ENCODE data around the gene SGCA.

Gene SGCA

DNA sequence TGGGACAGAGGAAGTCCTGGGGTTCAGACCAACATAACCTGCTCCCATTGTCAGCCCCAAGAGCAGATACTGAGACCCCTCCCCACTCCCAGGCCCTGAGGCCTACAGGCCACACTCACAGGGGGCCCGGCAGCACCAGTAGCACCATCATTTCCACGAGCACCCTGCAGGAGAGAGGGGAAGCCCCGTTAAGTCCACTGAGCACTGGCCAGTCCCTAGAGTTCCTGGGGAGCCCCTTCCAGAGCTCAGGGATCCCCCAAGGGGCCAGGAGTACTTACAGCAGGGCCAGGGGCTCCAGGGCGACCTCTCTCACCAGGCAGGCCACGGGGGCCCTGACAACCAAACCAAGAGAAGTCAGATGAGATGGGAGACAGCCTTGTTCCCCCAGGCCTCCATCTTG lies 30.2 kb downstream of the SGCA start:
- no peak for DNase-seq

DNA sequence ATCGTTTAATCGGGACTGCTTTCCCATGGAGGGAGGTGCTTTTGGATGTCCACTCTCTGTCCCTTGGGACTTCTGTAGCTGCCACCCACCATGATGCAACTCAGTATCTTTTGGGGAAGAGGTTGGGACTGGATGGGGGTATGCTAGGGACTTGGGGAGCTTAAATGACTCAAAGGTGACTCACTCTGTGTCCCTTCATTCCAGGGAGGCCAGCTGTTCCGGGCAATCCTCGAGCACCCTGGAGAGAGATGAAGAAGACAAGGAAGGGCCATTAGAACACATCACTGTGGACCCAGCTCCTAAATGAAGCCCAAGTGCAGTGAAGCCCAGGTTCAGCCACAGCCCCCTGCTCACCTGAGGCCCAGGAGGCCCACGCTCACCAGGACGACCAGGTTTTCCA lies 31.0 kb downstream of the SGCA start:
- DNase-seq, result no peak

DNA sequence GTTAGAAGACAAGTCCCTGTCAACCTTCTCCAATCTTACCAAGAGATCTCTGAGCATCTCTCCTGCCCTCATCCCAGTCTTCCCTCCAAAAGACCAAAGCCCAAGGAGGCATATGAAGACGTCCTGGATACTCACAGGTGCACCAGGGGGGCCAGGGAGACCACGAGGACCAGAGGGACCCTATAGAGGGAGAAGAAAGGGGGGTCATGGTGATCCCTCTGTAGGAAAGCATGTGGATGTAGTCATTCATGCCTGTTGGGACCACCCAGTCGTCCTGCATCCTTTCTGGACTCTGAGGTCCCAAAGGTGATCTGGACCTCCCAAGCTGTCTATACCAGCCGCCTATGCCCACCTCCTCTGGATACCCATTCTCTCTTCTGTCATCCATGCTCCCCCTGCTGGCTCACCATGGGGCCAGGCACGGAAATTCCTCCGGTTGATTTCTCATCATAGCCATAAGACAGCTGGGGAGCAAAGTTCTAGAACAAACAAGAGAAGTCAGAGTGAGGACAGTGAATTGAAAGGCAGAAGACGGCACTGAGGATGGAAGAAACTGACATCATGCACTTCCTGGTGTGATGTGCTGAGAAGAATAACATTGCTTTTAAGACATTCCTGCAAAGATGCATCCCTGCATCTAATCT lies 32.3 kb downstream of the SGCA start:
- peak; percentile 78 for DNase-seq

DNA sequence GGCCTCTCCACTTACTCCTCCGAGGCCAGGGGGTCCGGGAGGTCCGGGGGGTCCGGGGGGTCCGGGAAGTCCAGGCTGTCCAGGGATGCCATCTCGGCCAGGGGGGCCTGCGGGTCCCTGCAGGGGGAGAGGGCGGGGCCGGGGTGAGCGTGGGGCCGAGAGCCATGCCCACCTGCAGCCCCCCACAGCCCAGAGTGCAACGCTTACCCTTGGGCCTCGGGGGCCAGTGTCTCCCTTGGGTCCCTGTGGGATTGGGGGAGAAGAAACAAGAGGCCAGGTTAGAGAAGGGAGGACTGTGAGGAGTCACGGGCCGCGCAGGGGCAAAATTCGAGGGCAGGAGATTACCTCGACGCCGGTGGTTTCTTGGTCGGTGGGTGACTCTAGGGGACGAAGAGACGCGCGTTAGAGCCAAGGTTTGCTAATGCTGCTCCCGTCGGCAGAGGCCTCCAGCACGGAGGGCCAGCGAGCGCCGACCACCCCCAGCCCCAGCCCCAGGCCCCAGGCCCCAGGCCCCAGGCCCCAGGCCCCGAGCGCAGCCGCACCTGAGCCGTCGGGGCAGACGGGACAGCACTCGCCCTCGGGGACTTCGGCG lies 33.5 kb downstream of the SGCA start:
- DNase-seq, result no peak

DNA sequence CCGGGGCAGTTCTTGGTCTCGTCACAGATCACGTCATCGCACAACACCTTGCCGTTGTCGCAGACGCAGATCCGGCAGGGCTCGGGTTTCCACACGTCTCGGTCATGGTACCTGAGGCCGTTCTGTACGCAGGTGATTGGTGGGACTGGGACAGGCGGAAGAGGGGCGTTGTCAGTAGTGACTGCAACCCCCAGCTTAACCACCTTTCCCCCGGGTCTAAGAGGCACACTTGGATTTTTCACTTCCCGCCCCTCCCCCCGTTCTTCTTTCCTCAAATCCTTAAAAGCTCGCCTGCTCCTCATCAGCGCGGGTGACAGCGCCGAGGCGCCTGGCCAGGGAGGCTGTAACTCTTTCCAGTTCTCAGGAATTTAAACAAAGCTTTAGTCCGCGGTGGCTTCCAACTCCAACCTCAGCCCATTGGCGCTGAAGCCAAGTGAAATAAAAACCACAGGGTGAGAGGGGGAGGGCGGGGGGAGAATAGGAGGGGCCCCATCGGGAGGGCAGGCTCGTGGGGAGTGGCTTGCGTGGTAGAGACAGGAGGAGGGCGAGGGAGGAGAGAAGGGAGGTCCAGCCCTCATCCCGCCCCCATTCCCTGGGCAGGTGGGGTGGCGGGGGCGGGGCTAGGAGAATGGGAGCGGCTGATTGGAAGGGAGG lies 34.1 kb downstream of the SGCA start:
- peak; percentile 86 for DNase-seq

DNA sequence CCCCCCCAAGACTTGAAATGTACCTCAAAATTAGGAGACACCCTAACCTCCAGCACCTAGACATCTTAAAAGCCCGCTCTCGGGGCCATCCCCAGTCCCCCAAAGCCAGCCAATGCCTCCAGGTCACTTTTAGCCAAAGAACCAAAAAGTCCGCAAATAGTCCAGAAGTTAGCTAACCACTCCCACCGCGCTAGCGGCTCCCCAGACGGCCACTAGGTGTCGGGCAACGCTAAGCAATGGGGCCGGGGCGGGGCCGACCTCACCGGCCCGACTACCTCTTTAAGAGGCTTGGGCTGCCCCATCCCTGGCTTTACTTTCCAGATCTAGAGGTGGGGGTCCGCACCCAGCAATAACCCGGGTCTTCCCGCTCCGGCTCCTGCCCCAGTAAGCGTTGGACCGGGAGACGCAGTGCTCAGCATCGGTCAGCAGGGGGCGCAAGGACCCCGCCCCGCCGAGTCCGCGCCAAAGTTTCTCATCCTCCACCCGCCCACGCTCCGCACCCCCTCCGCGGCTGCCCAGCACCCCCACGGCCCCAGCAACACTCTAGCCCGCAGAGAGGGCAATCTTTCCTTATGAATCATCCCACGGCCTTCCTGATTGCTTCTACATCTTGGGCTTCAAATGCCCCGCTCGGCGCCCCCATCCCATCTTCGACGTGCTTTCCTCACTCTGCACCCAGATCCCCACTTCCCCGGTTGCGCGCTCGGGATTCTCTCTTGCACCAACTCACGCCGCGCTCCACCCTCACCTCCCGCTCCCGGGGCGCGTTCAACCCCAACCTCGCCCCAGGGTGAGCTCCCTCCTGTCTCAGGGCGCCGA lies 34.9 kb downstream of the SGCA start:
- DNase-seq, result peak; percentile 91

DNA sequence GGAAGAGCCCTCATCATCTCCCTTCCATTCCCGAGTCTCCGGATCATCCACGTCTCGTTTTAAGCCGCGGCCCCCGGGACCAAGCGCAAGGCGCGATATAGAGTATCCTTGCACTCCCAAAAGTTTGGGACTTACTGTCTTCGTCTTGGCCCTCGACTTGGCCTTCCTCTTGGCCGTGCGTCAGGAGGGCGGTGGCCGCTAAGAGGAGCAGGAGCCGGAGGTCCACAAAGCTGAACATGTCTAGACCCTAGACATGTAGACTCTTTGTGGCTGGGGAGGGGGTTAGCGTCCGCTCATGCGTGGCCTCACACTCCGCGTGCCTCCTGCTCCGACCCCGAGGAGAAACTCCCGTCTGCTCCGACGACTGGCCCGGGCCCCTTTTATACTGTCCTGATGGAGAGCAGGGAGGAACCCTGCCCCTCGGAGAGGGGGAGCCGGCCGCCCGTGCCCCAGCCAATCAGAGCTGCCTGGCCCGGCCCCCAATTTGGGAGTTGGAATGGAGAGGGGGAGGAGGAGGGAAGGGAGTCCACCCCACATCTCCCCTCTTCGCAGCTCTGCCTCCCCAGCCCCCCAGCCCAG lies 35.6 kb downstream of the SGCA start, which contains the start of gene COL1A1:
TSS of gene COL1A1 (minus strand) at position 356 of the 579 bp plus-strand sequence. CDS start at position 238, 118 bp downstream.
- DNase-seq, result no peak

DNA sequence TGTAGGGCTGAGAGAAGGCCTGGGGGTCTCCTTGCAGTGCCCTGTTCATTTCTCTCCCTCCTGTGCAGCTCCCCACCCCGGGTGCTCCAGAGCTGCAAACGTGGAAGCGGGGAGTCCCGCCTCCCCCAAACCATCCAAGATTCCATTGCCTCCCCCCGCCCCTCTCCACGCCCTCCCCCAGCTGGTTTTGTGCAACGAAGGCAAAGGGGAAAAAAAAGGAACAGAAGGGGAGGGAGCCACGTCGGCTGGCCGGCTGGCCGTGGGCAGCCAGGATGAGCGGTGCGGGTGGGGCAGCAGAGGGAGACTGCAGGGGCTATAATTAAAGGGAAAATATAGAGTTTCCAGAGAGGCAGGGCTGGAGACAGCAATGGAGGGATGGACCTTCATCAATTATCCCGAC lies 37.3 kb downstream of the SGCA start:
- no peak for DNase-seq

DNA sequence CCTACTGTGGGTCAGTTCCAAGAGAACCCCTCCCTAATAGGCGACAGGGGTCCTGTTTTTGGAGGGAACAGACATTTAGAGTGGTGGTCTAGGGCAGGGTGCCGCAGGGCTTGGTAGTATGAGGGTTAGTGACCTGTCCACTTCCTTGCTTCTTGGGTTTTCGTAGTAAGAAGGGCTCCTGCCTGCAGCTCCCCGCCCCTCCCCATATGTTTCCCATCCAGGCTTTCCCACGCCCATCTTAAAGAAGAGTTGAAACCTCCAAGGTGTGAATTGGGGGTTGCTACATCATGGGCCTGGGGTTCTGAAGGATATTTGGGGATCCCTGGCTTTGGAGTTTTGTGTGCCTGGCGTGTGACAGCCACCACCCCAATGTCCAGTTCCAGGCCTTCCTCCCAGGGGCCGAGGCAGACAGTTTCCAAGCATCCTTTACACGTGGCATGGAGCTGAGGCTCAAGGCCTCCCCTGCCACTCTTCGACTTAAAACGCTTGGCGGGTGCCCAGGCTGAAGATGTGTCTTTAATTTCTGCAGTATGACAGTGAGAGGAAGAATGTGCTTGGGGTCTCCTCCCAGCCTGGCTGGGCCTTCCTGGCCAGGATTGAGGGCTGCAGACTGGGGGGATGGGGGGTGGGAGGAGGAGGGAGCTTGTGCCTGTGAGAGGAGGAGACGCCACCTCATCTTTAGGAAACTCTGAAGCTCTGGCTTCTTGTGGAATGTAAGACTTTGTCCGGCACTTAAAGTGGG lies 38.0 kb downstream of the SGCA start:
- DNase-seq, result no peak

DNA sequence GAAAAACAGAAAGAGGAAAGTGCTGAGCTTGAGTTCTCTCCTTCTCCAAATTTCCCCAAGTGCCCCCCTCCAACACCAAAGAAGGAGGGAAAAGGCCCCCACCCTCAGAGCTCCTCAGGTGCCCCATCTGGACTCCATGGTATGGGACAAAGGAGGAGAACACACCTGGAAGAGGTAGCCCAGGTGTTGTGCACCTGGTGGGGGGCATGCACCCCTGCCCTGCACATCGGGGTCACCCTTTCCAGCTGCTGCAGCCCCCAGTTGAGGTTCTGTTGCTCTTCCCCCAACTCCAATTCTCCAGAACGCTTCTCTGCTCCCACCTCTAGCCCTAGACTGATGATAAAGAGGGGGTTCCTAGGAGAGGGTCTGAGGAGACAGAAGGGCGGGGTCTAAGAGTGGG lies 38.6 kb downstream of the SGCA start:
- DNase-seq, result no peak

DNA sequence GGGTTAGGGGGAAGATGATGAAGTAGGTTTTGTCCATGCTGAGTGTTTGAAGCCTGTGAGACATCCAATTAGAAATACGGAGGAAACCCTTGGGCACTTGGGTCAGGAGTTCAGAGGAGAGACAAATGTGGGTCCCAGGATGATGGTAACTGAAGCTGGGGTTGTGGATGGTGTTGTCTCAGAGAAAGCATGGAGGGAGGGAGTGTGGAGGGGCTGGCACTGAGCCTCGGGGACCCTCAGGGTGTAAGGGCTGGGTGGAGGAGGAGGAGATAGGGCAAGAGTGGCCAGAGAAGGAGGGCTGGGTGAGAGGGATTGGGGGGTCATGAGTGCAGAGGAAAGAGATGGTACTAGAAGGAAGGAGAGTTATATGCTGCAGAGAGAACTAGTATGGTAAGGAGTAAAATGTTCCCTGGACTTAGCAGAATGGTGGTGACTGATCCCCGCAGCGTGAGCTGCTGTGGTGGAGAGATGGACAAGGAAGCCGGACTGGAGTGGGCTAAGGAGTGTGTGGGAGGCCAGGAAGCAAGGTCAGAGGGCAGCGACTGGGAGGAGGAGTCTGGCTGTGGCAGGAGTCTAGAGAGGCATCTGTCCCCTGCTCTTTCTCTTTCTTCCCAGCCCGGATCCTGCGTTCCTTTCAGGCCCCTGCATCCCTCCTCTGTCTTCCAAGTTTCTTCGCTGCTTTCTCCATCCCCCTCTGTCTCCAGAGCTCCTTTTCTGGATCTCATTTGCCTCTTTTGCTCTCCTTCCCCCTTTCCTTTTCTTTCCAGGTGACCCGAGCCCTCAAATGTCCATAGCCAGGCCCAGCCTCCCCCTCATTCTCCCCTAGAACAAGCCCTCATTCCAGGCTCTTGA lies 39.5 kb downstream of the SGCA start:
- no peak for DNase-seq

DNA sequence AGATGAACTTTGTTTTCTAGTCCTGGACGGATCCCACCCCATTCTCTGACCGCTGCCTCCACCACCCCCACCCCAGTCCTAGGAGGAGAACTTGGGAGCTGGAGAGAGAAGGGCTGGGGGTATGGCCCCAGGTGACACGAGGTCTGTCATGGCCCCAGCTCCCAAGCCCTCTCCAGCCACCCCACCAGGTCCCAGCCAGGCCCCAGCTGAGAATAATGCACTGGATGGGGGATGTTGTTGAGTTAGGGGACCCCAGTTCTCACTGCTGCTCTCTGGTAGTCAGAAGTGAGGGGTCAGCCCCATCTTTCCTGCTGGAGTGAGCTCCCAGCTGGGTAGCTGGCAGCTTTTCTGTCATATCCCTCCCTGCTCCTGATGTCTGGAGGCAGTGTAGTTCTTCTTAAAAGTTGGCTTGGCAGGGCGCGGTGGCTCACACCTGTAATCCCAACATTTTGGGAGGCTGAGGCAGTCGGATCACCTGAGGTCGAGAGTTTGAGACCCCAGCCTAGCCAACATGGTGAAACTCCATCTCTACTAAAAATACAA lies 40.2 kb downstream of the SGCA start:
- no peak for DNase-seq

DNA sequence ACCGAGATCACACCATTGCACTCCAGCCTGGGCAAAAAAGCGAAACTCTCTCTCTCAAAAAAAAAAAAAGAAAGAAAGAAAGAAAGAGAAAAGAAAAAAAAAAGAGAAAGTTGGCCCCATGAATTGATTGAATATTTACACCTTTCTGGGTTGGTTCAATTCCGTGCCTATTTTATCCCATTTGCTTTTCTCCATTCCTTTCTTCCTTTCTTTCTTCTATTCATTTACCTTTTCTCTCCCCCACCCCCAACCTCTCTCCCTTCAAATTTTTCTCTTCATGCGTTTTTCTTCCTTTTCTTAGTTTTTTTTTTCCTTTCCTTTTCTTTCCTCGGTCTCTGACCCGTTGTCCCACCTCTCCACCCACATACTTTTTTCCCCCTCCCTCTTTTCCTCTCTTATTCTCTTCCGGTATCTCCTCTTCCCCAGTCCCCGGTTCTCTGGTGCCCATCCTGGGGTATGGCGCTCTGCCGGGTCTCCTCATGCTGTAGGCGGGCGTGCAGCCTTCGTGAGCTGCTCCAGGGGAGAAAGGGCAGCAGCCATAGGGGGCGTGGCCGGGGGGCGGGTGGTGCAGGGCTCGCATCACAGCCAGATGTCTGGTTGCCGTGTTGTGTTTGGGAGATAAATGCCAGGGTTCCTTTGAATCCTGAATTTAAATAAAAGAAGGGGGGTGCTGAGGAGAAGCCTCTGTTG lies 40.9 kb downstream of the SGCA start:
- DNase-seq, result peak; percentile 78

DNA sequence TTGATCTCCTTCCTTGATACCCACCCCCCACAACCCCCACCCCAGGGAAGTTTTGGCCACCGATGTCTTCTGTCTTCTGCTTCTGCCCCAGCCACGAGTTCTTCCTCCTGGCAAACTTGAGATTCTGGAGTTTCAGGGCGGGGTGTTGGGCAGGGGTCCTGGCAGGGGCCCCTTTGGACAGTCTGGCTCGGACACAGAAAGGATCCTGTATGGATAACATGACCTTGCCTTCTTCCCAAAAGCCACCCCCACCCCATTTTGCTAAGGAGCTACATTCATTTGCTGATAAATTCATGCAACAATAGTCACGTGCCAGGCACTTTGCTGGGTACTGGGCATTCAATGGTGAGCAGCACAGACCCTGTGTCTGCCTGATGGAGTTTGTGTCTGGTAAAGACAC lies 41.5 kb downstream of the SGCA start:
- DNase-seq, result no peak

DNA sequence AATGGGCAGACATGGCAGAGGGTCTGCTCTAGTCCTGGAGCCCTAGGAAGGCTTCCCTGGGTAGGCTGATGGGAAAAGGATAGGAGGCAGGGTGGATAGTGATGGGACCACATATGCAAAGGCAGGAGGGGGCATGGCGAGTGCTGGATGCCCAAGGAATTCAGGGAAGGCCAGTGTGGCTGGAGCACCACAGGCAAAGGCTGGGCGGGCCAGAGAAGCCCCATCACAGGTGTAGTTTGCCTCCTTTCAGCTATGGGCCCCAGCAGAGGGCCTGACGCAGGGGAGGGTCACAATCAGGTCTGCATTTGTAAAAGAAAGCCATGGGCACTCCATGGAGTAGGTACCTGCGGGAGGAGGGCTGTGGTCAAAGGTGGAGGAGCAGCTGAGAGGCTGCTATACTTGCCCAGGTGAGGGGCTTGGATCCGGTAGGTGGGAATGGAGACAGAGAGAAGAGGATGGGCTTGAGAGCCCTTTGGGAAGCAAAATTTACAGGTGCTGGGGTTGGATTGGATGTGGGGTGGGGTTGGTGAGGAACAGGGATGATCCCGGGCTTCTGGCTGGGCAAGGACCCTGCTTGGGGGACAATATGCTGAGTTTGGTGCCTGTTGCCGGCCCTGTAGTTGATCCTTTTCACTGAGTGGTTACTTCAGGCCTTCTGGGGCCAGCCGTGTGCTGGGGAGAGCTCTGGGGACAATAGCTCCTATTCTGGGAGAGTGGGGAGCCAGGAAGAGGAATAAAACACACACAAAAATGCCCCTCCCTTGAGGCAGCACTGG lies 42.2 kb downstream of the SGCA start:
- DNase-seq, result no peak

DNA sequence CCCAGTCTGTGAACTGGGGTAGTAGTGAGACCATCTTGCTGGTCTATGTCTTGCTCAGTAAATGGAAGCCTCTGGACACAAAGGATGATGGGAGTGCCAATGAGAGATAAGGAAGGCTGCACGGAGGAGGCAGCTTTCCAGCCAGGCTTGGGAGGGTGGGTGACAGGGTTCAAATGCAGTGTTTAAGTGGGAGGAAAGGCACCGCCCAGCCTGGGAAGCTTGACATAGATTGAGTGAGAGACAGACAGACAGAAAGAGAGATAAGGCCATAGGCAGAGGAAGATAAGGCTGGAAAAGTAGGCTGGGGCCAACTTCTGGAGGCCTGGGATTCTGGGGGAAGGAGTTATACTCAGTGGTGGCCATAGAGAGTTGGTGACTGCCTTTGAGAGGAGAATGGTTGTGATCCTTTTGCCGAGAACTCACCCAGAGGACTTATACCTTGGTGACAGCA lies 42.8 kb downstream of the SGCA start:
- DNase-seq, result no peak

DNA sequence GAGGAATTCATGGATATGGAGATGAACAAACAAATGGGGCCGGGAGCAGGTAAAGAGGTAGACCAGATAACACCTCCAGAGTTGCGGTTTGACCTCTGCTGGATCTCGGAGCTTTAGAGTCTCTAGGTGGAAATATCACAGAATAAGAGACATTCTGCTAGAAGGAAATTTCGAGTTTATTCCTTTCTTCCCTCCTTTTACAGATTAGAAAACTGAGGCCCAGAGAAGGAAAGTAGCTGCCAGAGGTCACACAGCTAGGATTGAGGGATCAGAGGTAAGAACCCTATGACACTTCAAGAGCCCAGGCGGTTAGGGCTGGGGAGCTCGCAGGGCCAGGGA lies 43.3 kb downstream of the SGCA start:
- DNase-seq, result no peak

DNA sequence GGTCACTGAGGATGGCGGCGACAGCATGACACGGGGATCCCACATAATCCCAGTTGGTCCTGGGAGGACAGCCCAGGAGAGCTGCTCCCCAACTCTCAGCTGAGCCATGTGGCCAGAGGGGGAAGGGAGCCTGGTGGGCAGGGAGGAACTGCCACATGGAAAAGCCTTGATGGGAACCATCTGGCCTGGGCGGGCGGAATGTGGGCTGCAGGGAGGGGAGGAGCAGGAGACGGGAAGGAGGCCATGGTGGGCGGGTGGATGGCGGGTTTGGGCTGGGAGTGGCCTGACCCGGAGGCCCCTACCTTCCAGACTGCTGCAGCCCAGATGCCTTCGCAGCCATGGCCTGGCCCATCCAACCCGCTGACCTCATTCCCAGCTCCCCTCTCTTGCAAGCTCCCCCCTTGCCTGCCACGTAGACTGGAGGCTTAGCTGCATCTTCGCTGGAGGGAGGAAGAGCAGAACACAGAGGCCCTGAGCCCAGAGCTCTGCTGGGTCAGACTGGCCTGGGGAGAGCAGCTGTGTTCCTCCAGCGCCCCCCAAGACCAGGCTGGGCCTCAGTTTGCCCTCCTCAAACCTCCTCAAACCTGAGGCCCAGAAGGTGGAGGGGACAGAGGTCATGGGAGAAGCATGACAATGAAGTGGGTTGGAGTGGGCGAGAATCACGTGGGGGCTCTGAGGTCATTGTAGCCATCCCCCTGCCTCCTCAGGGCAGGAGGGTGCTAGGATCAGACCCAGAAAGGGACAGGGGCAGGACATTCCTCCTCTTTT lies 43.9 kb downstream of the SGCA start:
- DNase-seq, result peak; percentile 82

Measured in NCI-H82 (cell line).